Loucy (cell line): Measurements from ENCODE around the gene ACTR5.

ENCODE experiments used
- H2AFZ ChIP-seq: fragments of 200-600 bp; sonication (generic); 2 replicates; pipeline ENCODE4 v1.6.0; 2016; ENCODE audit warnings: antibody characterized with exemption, mild to moderate bottlenecking, low read length, moderate library complexity
- H3F3A ChIP-seq: fragments of 200-600 bp; 2 replicates; pipeline ENCODE4 v1.6.0; 2016; ENCODE audit warnings: antibody characterized with exemption, low read depth, mild to moderate bottlenecking
- H3K27me3 ChIP-seq: fragments of 200-600 bp; sonication (generic); 2 replicates; pipeline ENCODE4 v1.6.1; 2014; ENCODE audit warnings: low read length, mild to moderate bottlenecking; ENCODE audit not compliant: insufficient read depth, poor library complexity, severe bottlenecking
- H3K36me3 ChIP-seq: fragments of 200-600 bp; sonication (generic); 2 replicates; pipeline ENCODE4 v1.6.1; 2016; ENCODE audit warnings: low read length; ENCODE audit not compliant: insufficient read depth
- H3K4me1 ChIP-seq: fragments of 200-600 bp; sonication (generic); 2 replicates; pipeline ENCODE4 v1.5.1; 2014; ENCODE audit warnings: low read length, mild to moderate bottlenecking; ENCODE audit not compliant: insufficient read depth, poor library complexity, severe bottlenecking
- H3K4me2 ChIP-seq: fragments of 200-600 bp; sonication (generic); 2 replicates; pipeline ENCODE4 v1.6.0; 2014; ENCODE audit warnings: antibody characterized with exemption, low read length, low read depth, mild to moderate bottlenecking; ENCODE audit not compliant: poor library complexity, severe bottlenecking
- H3K4me3 ChIP-seq: fragments of 200-600 bp; sonication (generic); 2 replicates; pipeline ENCODE4 v1.5.1; 2014; ENCODE audit warnings: low read length, mild to moderate bottlenecking, mixed read lengths; ENCODE audit not compliant: poor library complexity, severe bottlenecking
- H3K79me2 ChIP-seq: fragments of 200-600 bp; sonication (generic); 2 replicates; pipeline ENCODE4 v1.6.1; 2014; ENCODE audit warnings: low read length; ENCODE audit not compliant: insufficient read depth
- H3K9ac ChIP-seq: fragments of 200-600 bp; sonication (generic); 2 replicates; pipeline ENCODE4 v1.6.0; 2014; ENCODE audit warnings: mild to moderate bottlenecking, low read depth, low read length, moderate library complexity; ENCODE audit not compliant: poor library complexity, severe bottlenecking
- H3K9me2 ChIP-seq: fragments of 200-600 bp; sonication (generic); replicated peaks from 2 replicates; pipeline ENCODE4 v1.6.1; 2016; ENCODE audit warnings: low read depth, low read length, mixed read lengths
- H3K9me3 ChIP-seq: fragments of 200-600 bp; sonication (generic); 2 replicates; pipeline ENCODE4 v1.6.1; 2014; ENCODE audit warnings: mild to moderate bottlenecking, antibody characterized with exemption, low read length, low read depth; ENCODE audit not compliant: insufficient read depth
- H4K20me1 ChIP-seq: fragments of 200-600 bp; sonication (generic); 2 replicates; pipeline ENCODE4 v1.6.0; 2014; ENCODE audit warnings: antibody characterized with exemption, low read length, mild to moderate bottlenecking; ENCODE audit not compliant: insufficient read depth, poor library complexity, severe bottlenecking
- CTCF ChIP-seq: fragments of 200-600 bp; sonication (generic); conservative IDR thresholded peaks from 2 replicates; pipeline ENCODE4 v1.5.1; 2014; ENCODE audit warnings: mild to moderate bottlenecking, antibody characterized with exemption, low read length
- EZH2phosphoT487 ChIP-seq: fragments of 200-600 bp; IDR thresholded peaks from 2 replicates; pipeline ENCODE4 v1.6.1; 2018; ENCODE audit warnings: antibody characterized with exemption, mild to moderate bottlenecking, moderate library complexity, borderline replicate concordance

The ACTR5 gene

GRCh38 chr20:38700926-38701325 lies 47.3 kb upstream of the ACTR5 start:
- TF ChIP-seq CTCF = no peak
- H3K27me3 ChIP-seq = no peaks in the 10 kb centered on the region
- H3K4me3 ChIP-seq = no peak overlapping the region
- H3K9ac ChIP-seq = no peak overlapping the region
- no peak overlapping the region for H3K4me2 ChIP-seq
- no peaks in the 10 kb centered on the region for H3K79me2 ChIP-seq
- H3K4me1 ChIP-seq = no peaks in the 10 kb centered on the region
- no peaks in the 10 kb centered on the region for H4K20me1 ChIP-seq
- H2AFZ ChIP-seq = no peak overlapping the region
- H3F3A ChIP-seq = no peaks in the 10 kb centered on the region
- H3K36me3 ChIP-seq = no peaks in the 10 kb centered on the region
- H3K9me3 ChIP-seq = no peaks in the 10 kb centered on the region
- H3K9me2 ChIP-seq = no peaks in the 10 kb centered on the region

- H3K4me2 ChIP-seq = no peak overlapping the region
- H3K4me3 ChIP-seq = no peak overlapping the region
- H4K20me1 ChIP-seq = no peaks in the 10 kb centered on the region
- TF ChIP-seq EZH2phosphoT487 (no peak), CTCF (no peak)
- no peaks in the 10 kb centered on the region for H3K79me2 ChIP-seq
- H2AFZ ChIP-seq = no peak overlapping the region
- H3K36me3 ChIP-seq = no peaks in the 10 kb centered on the region
- H3K27me3 ChIP-seq = no peaks in the 10 kb centered on the region
- no peaks in the 10 kb centered on the region for H3F3A ChIP-seq
- no peaks in the 10 kb centered on the region for H3K9me2 ChIP-seq
- H3K4me1 ChIP-seq = no peaks in the 10 kb centered on the region
- no peak overlapping the region for H3K9ac ChIP-seq
- H3K9me3 ChIP-seq = no peaks in the 10 kb centered on the region
Observed at GRCh38 chr20:38703526-38703925, 44.7 kb upstream of the ACTR5 start.

- Histone ChIP-seq H3F3A (no peaks in the 10 kb centered on the region), H3K4me2 (no peak overlapping the region), H3K27me3 (no peaks in the 10 kb centered on the region), H4K20me1 (no peaks in the 10 kb centered on the region), H3K4me1 (no peaks in the 10 kb centered on the region), H3K4me3 (no peak overlapping the region), H3K79me2 (no peaks in the 10 kb centered on the region), H3K36me3 (no peaks in the 10 kb centered on the region), H3K9me3 (no peaks in the 10 kb centered on the region), H2AFZ (no peak overlapping the region), H3K9me2 (no peaks in the 10 kb centered on the region), H3K9ac (no peak overlapping the region)
- TF ChIP-seq EZH2phosphoT487 = no peak
- no peak for TF ChIP-seq CTCF
Observed at GRCh38 chr20:38704136-38704535, 44.1 kb upstream of the ACTR5 start.
